ENCODE measurements around the gene KNDC1.

The KNDC1 gene

GRCh38 chr10:133271521-133272300 is 111.7 kb downstream of the KNDC1 start:
- TF ChIP-seq MAX (IDR thresholded peaks at IDR 0.05; ENCODE audit: low read depth, low read length), result no peak
- no peak for TF ChIP-seq MYC (IDR thresholded peaks at IDR 0.05; ENCODE audit: low read depth, low read length)
- TF ChIP-seq, protein P1, sequence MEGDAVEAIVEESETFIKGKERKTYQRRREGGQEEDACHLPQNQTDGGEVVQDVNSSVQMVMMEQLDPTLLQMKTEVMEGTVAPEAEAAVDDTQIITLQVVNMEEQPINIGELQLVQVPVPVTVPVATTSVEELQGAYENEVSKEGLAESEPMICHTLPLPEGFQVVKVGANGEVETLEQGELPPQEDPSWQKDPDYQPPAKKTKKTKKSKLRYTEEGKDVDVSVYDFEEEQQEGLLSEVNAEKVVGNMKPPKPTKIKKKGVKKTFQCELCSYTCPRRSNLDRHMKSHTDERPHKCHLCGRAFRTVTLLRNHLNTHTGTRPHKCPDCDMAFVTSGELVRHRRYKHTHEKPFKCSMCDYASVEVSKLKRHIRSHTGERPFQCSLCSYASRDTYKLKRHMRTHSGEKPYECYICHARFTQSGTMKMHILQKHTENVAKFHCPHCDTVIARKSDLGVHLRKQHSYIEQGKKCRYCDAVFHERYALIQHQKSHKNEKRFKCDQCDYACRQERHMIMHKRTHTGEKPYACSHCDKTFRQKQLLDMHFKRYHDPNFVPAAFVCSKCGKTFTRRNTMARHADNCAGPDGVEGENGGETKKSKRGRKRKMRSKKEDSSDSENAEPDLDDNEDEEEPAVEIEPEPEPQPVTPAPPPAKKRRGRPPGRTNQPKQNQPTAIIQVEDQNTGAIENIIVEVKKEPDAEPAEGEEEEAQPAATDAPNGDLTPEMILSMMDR (IDR thresholded peaks at IDR 0.05; ENCODE audit: low read depth, low read length), result no peak
- no peak for TF ChIP-seq POLR2A (IDR thresholded peaks at IDR 0.05; ENCODE audit: extremely low read depth, insufficient read length)
- no peak for DNase-seq (ENCODE audit: low read depth)

GRCh38 chr10:133272301-133272963 is 112.4 kb downstream of the KNDC1 start:
- no peak for DNase-seq (ENCODE audit: low read depth)
- TF ChIP-seq MAX (IDR thresholded peaks at IDR 0.05; ENCODE audit: low read depth, low read length) (no peak), POLR2A (IDR thresholded peaks at IDR 0.05; ENCODE audit: extremely low read depth, insufficient read length) (no peak), MYC (IDR thresholded peaks at IDR 0.05; ENCODE audit: low read depth, low read length) (no peak)
- TF ChIP-seq, protein P1 (IDR thresholded peaks at IDR 0.05; ENCODE audit: low read depth, low read length), result no peak
- H3K4me3 ChIP-seq (ENCODE audit: low read depth, low read length), result no peak overlapping the region

More at GRCh38 chr10:133271521-133272300, 111.7 kb downstream of the KNDC1 start:
- no peak overlapping the region for H3K4me3 ChIP-seq (ENCODE audit: low read depth, low read length)

DNA sequence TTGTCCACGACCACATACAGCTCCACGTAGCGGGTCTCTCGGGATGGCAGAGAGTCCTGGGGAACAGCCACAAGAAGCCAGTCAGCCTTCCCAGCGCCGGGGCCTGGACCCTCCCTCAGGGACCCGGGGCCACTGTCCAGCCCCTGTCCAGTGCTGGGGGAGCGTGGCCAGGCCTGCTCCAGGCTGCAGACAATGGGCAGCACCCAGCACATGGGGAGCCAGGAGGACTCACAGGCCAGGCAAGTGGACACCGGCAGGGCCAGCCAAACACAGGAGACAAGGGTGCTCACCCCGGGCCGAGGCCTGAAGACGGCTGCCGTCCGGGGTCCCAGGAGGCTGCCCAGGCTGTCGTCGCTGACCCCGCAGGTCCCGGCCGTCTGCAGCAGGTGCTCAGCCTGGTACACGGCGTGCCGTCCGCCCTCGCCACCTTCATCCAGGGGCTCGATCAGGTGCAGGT is 113.0 kb downstream of the KNDC1 start:
- H3K4me3 ChIP-seq (ENCODE audit: low read depth, low read length), result no peak overlapping the region
- DNase-seq (ENCODE audit: low read depth), result no peak
- TF ChIP-seq MYC (IDR thresholded peaks at IDR 0.05; ENCODE audit: low read depth, low read length) (no peak), POLR2A (IDR thresholded peaks at IDR 0.05; ENCODE audit: extremely low read depth, insufficient read length) (no peak), MAX (IDR thresholded peaks at IDR 0.05; ENCODE audit: low read depth, low read length) (no peak)
- TF ChIP-seq, protein P1 (IDR thresholded peaks at IDR 0.05; ENCODE audit: low read depth, low read length), result no peak

GRCh38 chr10:133273534-133274143 is 113.6 kb downstream of the KNDC1 start:
- no peak for DNase-seq (ENCODE audit: low read depth)
- TF ChIP-seq, protein P1 (IDR thresholded peaks at IDR 0.05; ENCODE audit: low read depth, low read length), result no peak
- TF ChIP-seq POLR2A (IDR thresholded peaks at IDR 0.05; ENCODE audit: extremely low read depth, insufficient read length) (no peak), MAX (IDR thresholded peaks at IDR 0.05; ENCODE audit: low read depth, low read length) (no peak), MYC (IDR thresholded peaks at IDR 0.05; ENCODE audit: low read depth, low read length) (no peak)
- no peak overlapping the region for H3K4me3 ChIP-seq (ENCODE audit: low read depth, low read length)

DNA sequence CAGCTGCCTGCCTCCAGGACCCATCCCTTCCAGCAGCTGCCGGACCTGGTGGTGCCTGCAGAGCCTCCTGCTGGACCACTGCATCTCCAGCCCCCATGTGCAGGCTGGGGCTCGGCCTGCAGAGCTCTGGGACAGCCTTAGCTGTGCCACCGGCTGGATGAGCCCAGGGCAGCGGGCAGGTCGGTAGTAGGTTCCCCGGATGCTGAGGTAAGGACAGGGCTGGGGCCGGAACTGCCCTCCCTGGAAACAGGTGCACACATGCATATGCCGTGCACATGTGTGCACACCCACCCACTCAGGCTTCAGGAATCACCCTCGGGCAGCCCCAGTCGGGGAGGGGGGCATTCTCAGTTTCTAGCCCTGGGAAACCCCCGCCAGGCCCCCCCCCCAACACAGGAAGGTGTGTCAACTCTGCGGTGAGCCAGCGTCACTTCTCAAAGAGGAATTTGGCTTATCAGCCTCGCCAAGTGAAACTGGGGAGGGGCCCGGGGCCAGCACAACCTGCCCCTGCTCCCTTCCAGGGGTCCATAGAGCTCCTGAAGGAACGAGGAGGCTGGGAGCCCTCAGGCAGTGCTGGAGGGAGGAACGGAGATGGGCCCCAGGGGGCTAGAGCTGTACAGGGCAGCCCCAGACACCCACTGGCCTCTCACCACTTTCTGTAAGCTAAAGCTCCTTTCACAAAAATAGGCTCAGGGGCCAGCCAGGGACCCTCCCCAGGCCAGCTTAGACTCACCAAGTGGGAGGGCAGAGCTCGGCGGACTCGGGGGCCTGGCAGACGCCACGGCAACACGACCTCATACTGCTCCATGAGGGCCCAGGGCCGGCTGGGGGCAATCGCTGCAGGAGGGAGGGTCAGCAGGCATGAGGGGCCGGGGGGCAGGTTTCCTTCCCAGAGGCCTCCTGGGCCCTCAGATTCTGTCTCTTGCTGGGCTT is 115.0 kb downstream of the KNDC1 start:
- H3K4me3 ChIP-seq (ENCODE audit: low read depth, low read length), result peak overlapping the region; percentile 40

More for the DNA sequence above, 115.0 kb downstream of the KNDC1 start:
- TF ChIP-seq MYC (IDR thresholded peaks at IDR 0.05; ENCODE audit: low read depth, low read length) (no peak; the same call in 1 of the 2 replicates), POLR2A (IDR thresholded peaks at IDR 0.05; ENCODE audit: extremely low read depth, insufficient read length) (peak; percentile 32), MAX (IDR thresholded peaks at IDR 0.05; ENCODE audit: low read depth, low read length) (peak; percentile 73)
- TF ChIP-seq, protein P1 (IDR thresholded peaks at IDR 0.05; ENCODE audit: low read depth, low read length), result peak; percentile 17
- DNase-seq (ENCODE audit: low read depth), result peak; percentile 93

All from NB4 (cell line).